Nephron (organoid): Measurements from ENCODE around the gene MYBPC3.

Experiments used
- H3K27ac Mint-ChIP-seq, 3 experiments: 2 replicates each; pipeline ENCODE4 v1.8.0; 2020; ENCODE audit warnings: mixed read lengths in 3 of 3, mild to moderate bottlenecking in 2 of 3, moderate library complexity in 1 of 3
- H3K27me3 Mint-ChIP-seq: 2 replicates; pipeline ENCODE4 v1.8.0; 2021; ENCODE audit warnings: low read depth, mild to moderate bottlenecking, moderate library complexity, mixed read lengths
- H3K36me3 Mint-ChIP-seq: 2 replicates; pipeline ENCODE4 v1.8.0; 2020; ENCODE audit warnings: low read depth, mixed read lengths
- H3K4me1 Mint-ChIP-seq: 2 replicates; pipeline ENCODE4 v1.8.0; 2020; ENCODE audit warnings: mixed read lengths
- H3K4me3 Mint-ChIP-seq, 3 experiments: 2 replicates each; pipeline ENCODE4 v1.8.0; 2020; ENCODE audit warnings: mild to moderate bottlenecking in 3 of 3, mixed read lengths in 3 of 3, moderate library complexity in 2 of 3
- H3K9me3 Mint-ChIP-seq: 2 replicates; pipeline ENCODE4 v1.8.0; 2020; ENCODE audit warnings: mixed read lengths
- CTCF ChIP-seq, 3 experiments: fragments of 200-600 bp; sonication (generic); IDR thresholded peaks; one replicate each; pipeline ENCODE4 v1.5.0; 2021; ENCODE audit warnings: antibody characterized with exemption in 3 of 3; ENCODE audit not compliant: unreplicated experiment in 3 of 3

MYBPC3 gene

GRCh38 chr11:47376107-47376524 lies 23.6 kb upstream of the MYBPC3 start:
- Mint-ChIP-seq H3K9me3 (no peaks in the 10 kb centered on the region), H3K4me3 (no peak overlapping the region), H3K4me1 (no peaks in the 10 kb centered on the region), H3K27me3 (peaks cover 6% of the 10 kb centered on the region), H3K36me3 (no peaks in the 10 kb centered on the region), H3K27ac (peak overlapping the region in 1 of 3 experiments; percentile 49)
- TF ChIP-seq CTCF (IDR thresholded peaks at IDR 0.05; ENCODE audit: unreplicated experiment in 3 of 3), result no peak

GRCh38 chr11:47375546-47376085 lies 23.1 kb upstream of the MYBPC3 start:
- no peaks in the 10 kb centered on the region for H3K4me1 Mint-ChIP-seq
- peak overlapping the region in 1 of 3 experiments; percentile 49 for H3K27ac Mint-ChIP-seq
- no peak overlapping the region for H3K4me3 Mint-ChIP-seq
- no peaks in the 10 kb centered on the region for H3K36me3 Mint-ChIP-seq
- no peak for TF ChIP-seq CTCF (IDR thresholded peaks at IDR 0.05; ENCODE audit: unreplicated experiment in 3 of 3)
- H3K9me3 Mint-ChIP-seq, result no peaks in the 10 kb centered on the region
- peaks cover 6% of the 10 kb centered on the region for H3K27me3 Mint-ChIP-seq

- no peak overlapping the region for H3K27ac Mint-ChIP-seq
- no peaks in the 10 kb centered on the region for H3K9me3 Mint-ChIP-seq
- no peak for TF ChIP-seq CTCF (IDR thresholded peaks at IDR 0.05; ENCODE audit: unreplicated experiment in 3 of 3)
- peaks cover 6% of the 10 kb centered on the region for H3K27me3 Mint-ChIP-seq
- no peaks in the 10 kb centered on the region for H3K36me3 Mint-ChIP-seq
- no peak overlapping the region for H3K4me3 Mint-ChIP-seq
- H3K4me1 Mint-ChIP-seq, result no peaks in the 10 kb centered on the region
These were observed 22.5 kb upstream of the MYBPC3 start for GRCh38 chr11:47375020-47375419.

GRCh38 chr11:47374720-47375019 lies 22.2 kb upstream of the MYBPC3 start:
- H3K9me3 Mint-ChIP-seq, result no peaks in the 10 kb centered on the region
- peaks cover 6% of the 10 kb centered on the region for H3K27me3 Mint-ChIP-seq
- H3K4me1 Mint-ChIP-seq, result no peaks in the 10 kb centered on the region
- no peak overlapping the region for H3K27ac Mint-ChIP-seq
- H3K4me3 Mint-ChIP-seq, result no peak overlapping the region
- no peak for TF ChIP-seq CTCF (IDR thresholded peaks at IDR 0.05; ENCODE audit: unreplicated experiment in 3 of 3)
- H3K36me3 Mint-ChIP-seq, result no peaks in the 10 kb centered on the region

GRCh38 chr11:47373876-47374719 lies 21.6 kb upstream of the MYBPC3 start:
- no peak overlapping the region for H3K27ac Mint-ChIP-seq
- H3K4me3 Mint-ChIP-seq, result no peak overlapping the region
- H3K9me3 Mint-ChIP-seq, result no peaks in the 10 kb centered on the region
- H3K27me3 Mint-ChIP-seq, result peaks cover 6% of the 10 kb centered on the region
- no peaks in the 10 kb centered on the region for H3K36me3 Mint-ChIP-seq
- TF ChIP-seq CTCF (IDR thresholded peaks at IDR 0.05; ENCODE audit: unreplicated experiment in 3 of 3), result peak; percentile 91 to 94 (median 94)
- H3K4me1 Mint-ChIP-seq, result no peaks in the 10 kb centered on the region

- Mint-ChIP-seq H3K4me1 (no peaks in the 10 kb centered on the region), H3K9me3 (no peaks in the 10 kb centered on the region), H3K27ac (peak overlapping the region in 1 of 3 experiments; percentile 30), H3K4me3 (no peak overlapping the region), H3K36me3 (no peaks in the 10 kb centered on the region), H3K27me3 (peaks cover 6% of the 10 kb centered on the region)
- no peak for TF ChIP-seq CTCF (IDR thresholded peaks at IDR 0.05; ENCODE audit: unreplicated experiment in 3 of 3)
These were observed 19.9 kb upstream of the MYBPC3 start for GRCh38 chr11:47372422-47372821.
